K562 (cell line): ENCODE results near the gene SPINT2. TPM values are rescaled to one million over a fixed set of nuclear protein-coding genes. Genes with fewer than 3 reads are reported as not detected.
A peak's percentile ranks its signal among the peaks of the same experiment; 100 is the strongest.

Source experiments
- BACH1 ChIP-seq: fragments of 200-800 bp; sonication (Bioruptor generic); IDR thresholded peaks from 2 replicates; pipeline ENCODE4 v1.6.1; 2016; ENCODE audit warnings: missing genetic modification characterization, missing compliant biosample characterization
- BCOR ChIP-seq: fragments of 450-650 bp; IDR thresholded peaks from 2 replicates; pipeline ENCODE4 v1.6.1; 2016
- EWSR1 ChIP-seq: fragments of 450-650 bp; IDR thresholded peaks from 2 replicates; pipeline ENCODE4 v1.6.1; 2018; ENCODE audit warnings: borderline replicate concordance, mild to moderate bottlenecking, low read depth, moderate library complexity; ENCODE audit not compliant: partially characterized antibody
- FOXK2 ChIP-seq, 2 experiments: fragments of 450-650 bp; IDR thresholded peaks in 1 of 2; conservative IDR thresholded peaks in 1 of 2; 2 replicates each; pipeline ENCODE4 v1.6.1; 2016; ENCODE audit warnings: low read depth in 2 of 2, mild to moderate bottlenecking in 1 of 2
- HDAC8 ChIP-seq: fragments of 450-650 bp; IDR thresholded peaks from 2 replicates; pipeline ENCODE4 v1.6.1; 2016; ENCODE audit warnings: mild to moderate bottlenecking, missing genetic modification characterization, moderate library complexity, missing compliant biosample characterization
- HNRNPL ChIP-seq: fragments of 200-400 bp; formaldehyde crosslinking; IDR thresholded peaks from 2 replicates; pipeline ENCODE4 v1.6.1; 2017; ENCODE audit warnings: low read depth, mild to moderate bottlenecking, low read length
- LCOR ChIP-seq: sonication (generic); formaldehyde crosslinking; IDR thresholded peaks from 2 replicates; pipeline ENCODE4 v1.8.0; 2022; ENCODE audit warnings: mild to moderate bottlenecking, missing genetic modification reagents
- MAZ ChIP-seq, 2 experiments: fragments of 450-650 bp in 1 of 2; sonication (generic) in 1 of 2; formaldehyde crosslinking; IDR thresholded peaks in 1 of 2; conservative IDR thresholded peaks in 1 of 2; 2 replicates each; pipeline versions ENCODE4 v1.4.0 to v1.5.0; 2020; ENCODE audit warnings: mild to moderate bottlenecking in 1 of 2, missing genetic modification reagents in 1 of 2
- MED1 ChIP-seq: sonication (generic); formaldehyde crosslinking; IDR thresholded peaks from 2 replicates; pipeline ENCODE4 v1.8.1; 2023; ENCODE audit warnings: missing genetic modification reagents, borderline replicate concordance
- MEF2A ChIP-seq: IDR thresholded peaks from 2 replicates; pipeline ENCODE4 v1.6.1; 2011; ENCODE audit warnings: low read depth, mild to moderate bottlenecking, low read length, moderate library complexity; ENCODE audit not compliant: control insufficient read depth
- NCOA2 ChIP-seq, 2 experiments: fragments of 450-650 bp; IDR thresholded peaks; 2 replicates each; pipeline ENCODE4 v1.6.1; 2018; ENCODE audit warnings: mild to moderate bottlenecking in 2 of 2, moderate library complexity in 1 of 2; ENCODE audit not compliant: partially characterized antibody in 2 of 2
- NCOA6 ChIP-seq: fragments of 450-650 bp; IDR thresholded peaks from 2 replicates; pipeline ENCODE4 v1.6.1; 2017; ENCODE audit warnings: mild to moderate bottlenecking
- NR2F6 ChIP-seq: fragments of 450-650 bp; formaldehyde crosslinking; IDR thresholded peaks from 2 replicates; pipeline ENCODE4 v1.4.0; 2020; ENCODE audit warnings: mild to moderate bottlenecking
- PCBP1 ChIP-seq: fragments of 200-400 bp; formaldehyde crosslinking; IDR thresholded peaks from 2 replicates; pipeline ENCODE4 v1.6.1; 2018; ENCODE audit warnings: mild to moderate bottlenecking, low read depth, low read length; ENCODE audit not compliant: poor library complexity, severe bottlenecking
- SP2 ChIP-seq: IDR thresholded peaks from 2 replicates; pipeline ENCODE4 v1.6.1; 2011; ENCODE audit warnings: mild to moderate bottlenecking, low read depth, low read length, moderate library complexity; ENCODE audit not compliant: poor library complexity, severe bottlenecking; ENCODE audit errors: extremely low read depth
- THRA ChIP-seq: fragments of 450-650 bp; IDR thresholded peaks from 2 replicates; pipeline ENCODE4 v1.6.1; 2017; ENCODE audit warnings: mild to moderate bottlenecking, moderate library complexity
- TOE1 ChIP-seq, 2 experiments: fragments of 450-650 bp in 1 of 2; sonication (generic) in 1 of 2; formaldehyde crosslinking in 1 of 2; IDR thresholded peaks; 2 replicates each; pipeline versions ENCODE4 v1.7.1 to v1.8.0; 2016 to 2022; ENCODE audit warnings: borderline replicate concordance in 2 of 2, mild to moderate bottlenecking in 2 of 2, antibody characterized with exemption in 1 of 2, inconsistent platforms in 1 of 2, low read depth in 1 of 2, missing genetic modification reagents in 1 of 2, moderate library complexity in 1 of 2
- U2AF2 ChIP-seq: fragments of 200-400 bp; formaldehyde crosslinking; optimal IDR thresholded peaks from 2 replicates; pipeline ENCODE3; 2017; ENCODE audit warnings: low read depth, mild to moderate bottlenecking, low read length
- ZNF143 ChIP-seq: sonication (generic); formaldehyde crosslinking; IDR thresholded peaks from 2 replicates; pipeline ENCODE4 v1.9.0; 2022; ENCODE audit warnings: mild to moderate bottlenecking, missing genetic modification reagents
- polyA plus RNA-seq, 8 experiments: library from polyadenylated mRNA; depleted of rRNA in 4 of 8; stranded (reverse) in 5 of 8; unstranded in 3 of 8; fragments of >200 nt; fragmentation: Nextera tagmentation in 2 of 8; fragmentation: Illumina TruSeq in 1 of 8; extraction: Ambion mirVana in 2 of 8; extraction: Trizol in 1 of 8; gene quantifications; 2 replicates each; pipeline versions ENCODE4 v1.2.1 to v1.2.3, GENCODE V29; 2011 to 2014; ENCODE audit warnings: inconsistent platforms in 1 of 8, missing spikeins in 1 of 8
- total RNA-seq, 7 experiments: library from RNA; depleted of rRNA in 6 of 7; stranded (reverse); fragments of >200 nt in 6 of 7; fragmentation: Illumina TruSeq in 2 of 7; extraction: Trizol in 2 of 7; gene quantifications; 2 replicates each; pipeline versions ENCODE4 v1.2.1 to v1.2.3, GENCODE V29; 2011 to 2021; ENCODE audit warnings: low replicate concordance in 1 of 7
- TF ChIP-seq, protein P1 (sequence below), 2 experiments: fragments of 200-800 bp in 1 of 2; sonication (Bioruptor generic) in 1 of 2; sonication (generic) in 1 of 2; formaldehyde crosslinking in 1 of 2; IDR thresholded peaks in 1 of 2; conservative IDR thresholded peaks in 1 of 2; 2 replicates each; pipeline versions ENCODE4 v1.5.0 to v1.6.1; 2016 to 2020; ENCODE audit warnings: missing compliant biosample characterization in 1 of 2, missing genetic modification characterization in 1 of 2, missing genetic modification reagents in 1 of 2
- TF ChIP-seq, protein P2 (sequence below): sonication (generic); formaldehyde crosslinking; IDR thresholded peaks from 2 replicates; pipeline ENCODE4 v1.9.0; 2022; ENCODE audit warnings: mild to moderate bottlenecking, missing genetic modification reagents
- TF ChIP-seq, protein P3 (sequence below): sonication (generic); formaldehyde crosslinking; IDR thresholded peaks from 2 replicates; pipeline ENCODE4 v1.8.0; 2022; ENCODE audit warnings: mild to moderate bottlenecking, missing genetic modification reagents

The SPINT2 gene
- total and polyA plus RNA-seq, 9 of the 15 experiments (the other 6 are each of a cell fraction or from before 2014, with no cell fraction given), result 0.65 to 4.5 (median 3.4) TPM

- TF ChIP-seq HNRNPL (no peak), NR2F6 (CRISPR knock-in tag) (no peak), LCOR (CRISPR knock-in tag) (no peak), EWSR1 (no peak), MEF2A (0 out of 2 replicates have a peak, but pooled peaks have one; percentile 9), MED1 (CRISPR knock-in tag) (no peak), FOXK2 (conservative IDR thresholded peaks at IDR 0.05 in 1 of 2, IDR thresholded peaks at IDR 0.05 in 1 of 2; ENCODE audit: low read depth in 2 of 2) (no peak), MAZ (CRISPR knock-in tag; conservative IDR thresholded peaks at IDR 0.05 in 1 of 2, IDR thresholded peaks at IDR 0.05 in 1 of 2) (no peak), PCBP1 (no peak), THRA (no peak), NCOA6 (no peak), TOE1 (IDR thresholded peaks at IDR 0.05; ENCODE audit: borderline replicate concordance) (no peak), TOE1 (CRISPR knock-in tag; IDR thresholded peaks at IDR 0.05; ENCODE audit: borderline replicate concordance, low read depth) (no peak), NCOA2 (IDR thresholded peaks at IDR 0.05; ENCODE audit: partially characterized antibody in 2 of 2) (no peak), HDAC8 (tag) (no peak), U2AF2 (no peak), BACH1 (tag) (peak; percentile 59; the same call in 1 of the 2 replicates), ZNF143 (no peak), BCOR (peak; percentile 21; the same call in 1 of the 2 replicates), SP2 (no peak)
- TF ChIP-seq, protein P1, sequence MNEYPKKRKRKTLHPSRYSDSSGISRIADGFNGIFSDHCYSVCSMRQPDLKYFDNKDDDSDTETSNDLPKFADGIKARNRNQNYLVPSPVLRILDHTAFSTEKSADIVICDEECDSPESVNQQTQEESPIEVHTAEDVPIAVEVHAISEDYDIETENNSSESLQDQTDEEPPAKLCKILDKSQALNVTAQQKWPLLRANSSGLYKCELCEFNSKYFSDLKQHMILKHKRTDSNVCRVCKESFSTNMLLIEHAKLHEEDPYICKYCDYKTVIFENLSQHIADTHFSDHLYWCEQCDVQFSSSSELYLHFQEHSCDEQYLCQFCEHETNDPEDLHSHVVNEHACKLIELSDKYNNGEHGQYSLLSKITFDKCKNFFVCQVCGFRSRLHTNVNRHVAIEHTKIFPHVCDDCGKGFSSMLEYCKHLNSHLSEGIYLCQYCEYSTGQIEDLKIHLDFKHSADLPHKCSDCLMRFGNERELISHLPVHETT (CRISPR knock-in tag; conservative IDR thresholded peaks at IDR 0.05 in 1 of 2, IDR thresholded peaks at IDR 0.05 in 1 of 2), result no peak
- TF ChIP-seq, protein P2, sequence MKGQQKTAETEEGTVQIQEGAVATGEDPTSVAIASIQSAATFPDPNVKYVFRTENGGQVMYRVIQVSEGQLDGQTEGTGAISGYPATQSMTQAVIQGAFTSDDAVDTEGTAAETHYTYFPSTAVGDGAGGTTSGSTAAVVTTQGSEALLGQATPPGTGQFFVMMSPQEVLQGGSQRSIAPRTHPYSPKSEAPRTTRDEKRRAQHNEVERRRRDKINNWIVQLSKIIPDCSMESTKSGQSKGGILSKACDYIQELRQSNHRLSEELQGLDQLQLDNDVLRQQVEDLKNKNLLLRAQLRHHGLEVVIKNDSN (CRISPR knock-in tag), result no peak
- TF ChIP-seq, protein P3, sequence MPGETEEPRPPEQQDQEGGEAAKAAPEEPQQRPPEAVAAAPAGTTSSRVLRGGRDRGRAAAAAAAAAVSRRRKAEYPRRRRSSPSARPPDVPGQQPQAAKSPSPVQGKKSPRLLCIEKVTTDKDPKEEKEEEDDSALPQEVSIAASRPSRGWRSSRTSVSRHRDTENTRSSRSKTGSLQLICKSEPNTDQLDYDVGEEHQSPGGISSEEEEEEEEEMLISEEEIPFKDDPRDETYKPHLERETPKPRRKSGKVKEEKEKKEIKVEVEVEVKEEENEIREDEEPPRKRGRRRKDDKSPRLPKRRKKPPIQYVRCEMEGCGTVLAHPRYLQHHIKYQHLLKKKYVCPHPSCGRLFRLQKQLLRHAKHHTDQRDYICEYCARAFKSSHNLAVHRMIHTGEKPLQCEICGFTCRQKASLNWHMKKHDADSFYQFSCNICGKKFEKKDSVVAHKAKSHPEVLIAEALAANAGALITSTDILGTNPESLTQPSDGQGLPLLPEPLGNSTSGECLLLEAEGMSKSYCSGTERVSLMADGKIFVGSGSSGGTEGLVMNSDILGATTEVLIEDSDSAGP (CRISPR knock-in tag), result no peak
Measured at GRCh38 chr19:38270587-38271167, 6.3 kb downstream of the SPINT2 start (continued).
